GM19025 (cell line): Measurements from ENCODE around the gene USP17L26.
"Not testable (repeated sequence)": the region's sequence is repeated elsewhere in the genome, so short reads cannot be mapped to it uniquely, and the experiment has no call there.

ENCODE experiments used
- ATAC-seq: cut with Tn5 transposase; IDR thresholded peaks from one replicate; pipeline ENCODE4 v1.9.1; 2021; ENCODE audit warnings: mild to moderate bottlenecking, low read depth, moderate library complexity; ENCODE audit not compliant: unreplicated experiment

USP17L26 gene, protein sequence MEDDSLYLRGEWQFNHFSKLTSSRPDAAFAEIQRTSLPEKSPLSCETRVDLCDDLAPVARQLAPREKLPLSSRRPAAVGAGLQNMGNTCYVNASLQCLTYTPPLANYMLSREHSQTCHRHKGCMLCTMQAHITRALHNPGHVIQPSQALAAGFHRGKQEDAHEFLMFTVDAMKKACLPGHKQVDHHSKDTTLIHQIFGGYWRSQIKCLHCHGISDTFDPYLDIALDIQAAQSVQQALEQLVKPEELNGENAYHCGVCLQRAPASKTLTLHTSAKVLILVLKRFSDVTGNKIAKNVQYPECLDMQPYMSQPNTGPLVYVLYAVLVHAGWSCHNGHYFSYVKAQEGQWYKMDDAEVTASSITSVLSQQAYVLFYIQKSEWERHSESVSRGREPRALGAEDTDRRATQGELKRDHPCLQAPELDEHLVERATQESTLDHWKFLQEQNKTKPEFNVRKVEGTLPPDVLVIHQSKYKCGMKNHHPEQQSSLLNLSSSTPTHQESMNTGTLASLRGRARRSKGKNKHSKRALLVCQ

DNA sequence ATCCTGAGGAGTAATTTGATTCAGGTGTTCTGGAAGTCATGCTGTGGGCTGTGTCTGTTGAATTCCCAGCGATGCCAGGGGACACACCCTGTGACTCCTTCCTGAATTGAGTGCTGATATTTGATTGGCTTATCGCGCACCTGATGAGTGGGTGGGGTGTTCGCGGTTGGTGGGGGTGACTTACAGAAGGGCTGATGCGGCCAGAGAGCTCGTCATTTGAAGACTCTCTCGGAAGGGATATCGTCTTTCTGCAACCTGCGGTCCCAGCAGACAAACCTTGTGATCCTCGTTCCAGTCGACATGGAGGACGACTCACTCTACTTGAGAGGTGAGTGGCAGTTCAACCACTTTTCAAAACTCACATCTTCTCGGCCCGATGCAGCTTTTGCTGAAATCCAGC lies at the start of gene USP17L26:
Gene USP17L26 (plus strand): TSS at position 301 of the 400 bp plus-strand sequence. CDS start 0 bp downstream, at position 301.
- ATAC-seq = not testable (repeated sequence)

- not testable (repeated sequence) for ATAC-seq
These were observed 10.3 kb upstream of the USP17L26 start for GRCh38 chr4:9324191-9324590.

- ATAC-seq = not testable (repeated sequence)
These were observed 9.6 kb upstream of the USP17L26 start, which contains the start of gene USP17L24 for GRCh38 chr4:9324865-9325264. TSS of gene USP17L24 (plus strand) at chr4:9325165. CDS start at chr4:9325165, 0 bp downstream.

DNA sequence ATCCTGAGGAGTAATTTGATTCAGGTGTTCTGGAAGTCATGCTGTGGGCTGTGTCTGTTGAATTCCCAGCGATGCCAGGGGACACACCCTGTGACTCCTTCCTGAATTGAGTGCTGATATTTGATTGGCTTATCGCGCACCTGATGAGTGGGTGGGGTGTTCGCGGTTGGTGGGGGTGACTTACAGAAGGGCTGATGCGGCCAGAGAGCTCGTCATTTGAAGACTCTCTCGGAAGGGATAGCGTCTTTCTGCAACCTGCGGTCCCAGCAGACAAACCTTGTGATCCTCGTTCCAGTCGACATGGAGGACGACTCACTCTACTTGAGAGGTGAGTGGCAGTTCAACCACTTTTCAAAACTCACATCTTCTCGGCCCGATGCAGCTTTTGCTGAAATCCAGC lies 4.8 kb upstream of the USP17L26 start, which contains the start of gene USP17L25:
Gene USP17L25 (plus strand): TSS at position 301 of the 400 bp plus-strand sequence. CDS start 0 bp downstream, at position 301.
- not testable (repeated sequence) for ATAC-seq

GRCh38 chr4:9339103-9339502 lies 4.6 kb downstream of the USP17L26 start, which contains the start of gene USP17L5:
TSS of gene USP17L5 (plus strand) at chr4:9339403. CDS start at chr4:9339403, 0 bp downstream.
- ATAC-seq = not testable (repeated sequence)

GRCh38 chr4:9343848-9344247 lies 9.4 kb downstream of the USP17L26 start, which contains the start of gene USP17L27:
TSS of gene USP17L27 (plus strand) at chr4:9344148. CDS start at chr4:9344148, 0 bp downstream.
- ATAC-seq = not testable (repeated sequence)

DNA sequence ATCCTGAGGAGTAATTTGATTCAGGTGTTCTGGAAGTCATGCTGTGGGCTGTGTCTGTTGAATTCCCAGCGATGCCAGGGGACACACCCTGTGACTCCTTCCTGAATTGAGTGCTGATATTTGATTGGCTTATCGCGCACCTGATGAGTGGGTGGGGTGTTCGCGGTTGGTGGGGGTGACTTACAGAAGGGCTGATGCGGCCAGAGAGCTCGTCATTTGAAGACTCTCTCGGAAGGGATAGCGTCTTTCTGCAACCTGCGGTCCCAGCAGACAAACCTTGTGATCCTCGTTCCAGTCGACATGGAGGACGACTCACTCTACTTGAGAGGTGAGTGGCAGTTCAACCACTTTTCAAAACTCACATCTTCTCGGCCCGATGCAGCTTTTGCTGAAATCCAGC lies 14.1 kb downstream of the USP17L26 start, which contains the start of gene USP17L28:
Gene USP17L28 (plus strand): TSS at position 301 of the 400 bp plus-strand sequence. CDS start 0 bp downstream, at position 301.
- ATAC-seq = not testable (repeated sequence)

DNA sequence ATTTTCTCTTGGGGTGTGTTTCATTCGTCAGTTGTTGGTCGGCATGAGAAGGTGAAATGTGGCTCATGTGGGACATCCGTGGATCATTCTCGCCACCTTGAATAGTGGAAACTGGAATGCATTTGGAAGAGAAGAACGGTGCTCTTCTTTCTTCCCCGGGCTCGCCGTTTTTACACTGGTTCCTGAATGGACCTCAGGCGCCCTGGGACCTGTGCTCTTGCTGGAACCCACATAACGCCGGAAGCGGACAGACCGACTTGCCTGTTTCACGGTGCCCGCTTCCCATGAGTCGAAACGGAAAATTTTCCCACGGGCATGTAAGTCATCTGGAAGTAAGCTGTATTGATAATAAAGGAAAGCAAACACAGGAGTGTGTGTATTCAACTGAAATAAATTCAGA lies 16.4 kb downstream of the USP17L26 start:
- ATAC-seq = not testable (repeated sequence)

- ATAC-seq = not testable (repeated sequence)
These were observed 18.9 kb downstream of the USP17L26 start, which contains the start of gene USP17L29 for GRCh38 chr4:9353338-9353737. TSS of gene USP17L29 (plus strand) at chr4:9353638. CDS start at chr4:9353638, 0 bp downstream.

DNA sequence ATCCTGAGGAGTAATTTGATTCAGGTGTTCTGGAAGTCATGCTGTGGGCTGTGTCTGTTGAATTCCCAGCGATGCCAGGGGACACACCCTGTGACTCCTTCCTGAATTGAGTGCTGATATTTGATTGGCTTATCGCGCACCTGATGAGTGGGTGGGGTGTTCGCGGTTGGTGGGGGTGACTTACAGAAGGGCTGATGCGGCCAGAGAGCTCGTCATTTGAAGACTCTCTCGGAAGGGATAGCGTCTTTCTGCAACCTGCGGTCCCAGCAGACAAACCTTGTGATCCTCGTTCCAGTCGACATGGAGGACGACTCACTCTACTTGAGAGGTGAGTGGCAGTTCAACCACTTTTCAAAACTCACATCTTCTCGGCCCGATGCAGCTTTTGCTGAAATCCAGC lies 28.4 kb downstream of the USP17L26 start, which contains the start of gene USP17L30:
Gene USP17L30 (plus strand): TSS at position 301 of the 400 bp plus-strand sequence. CDS start 0 bp downstream, at position 301.
- not testable (repeated sequence) for ATAC-seq

DNA sequence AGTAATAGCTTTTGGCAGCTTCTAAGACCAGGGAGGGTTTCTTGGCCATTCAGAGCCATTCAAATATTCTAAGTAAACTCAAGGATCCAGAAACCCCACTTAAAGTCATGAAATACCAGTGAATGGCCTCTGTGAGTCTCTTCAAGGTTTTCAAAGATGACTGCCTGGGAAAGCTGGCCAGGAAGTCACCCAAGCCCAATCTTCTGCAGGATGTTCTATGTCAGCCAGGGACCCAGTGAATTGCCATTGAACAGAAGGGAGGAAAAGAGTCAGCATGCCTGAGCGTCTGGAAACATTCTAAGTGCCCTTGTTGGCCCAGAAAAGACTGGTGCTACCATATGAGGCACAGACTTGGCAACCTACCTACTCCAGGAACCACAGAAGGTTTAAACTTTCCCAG lies 45.4 kb downstream of the USP17L26 start:
- not testable (repeated sequence) for ATAC-seq

DNA sequence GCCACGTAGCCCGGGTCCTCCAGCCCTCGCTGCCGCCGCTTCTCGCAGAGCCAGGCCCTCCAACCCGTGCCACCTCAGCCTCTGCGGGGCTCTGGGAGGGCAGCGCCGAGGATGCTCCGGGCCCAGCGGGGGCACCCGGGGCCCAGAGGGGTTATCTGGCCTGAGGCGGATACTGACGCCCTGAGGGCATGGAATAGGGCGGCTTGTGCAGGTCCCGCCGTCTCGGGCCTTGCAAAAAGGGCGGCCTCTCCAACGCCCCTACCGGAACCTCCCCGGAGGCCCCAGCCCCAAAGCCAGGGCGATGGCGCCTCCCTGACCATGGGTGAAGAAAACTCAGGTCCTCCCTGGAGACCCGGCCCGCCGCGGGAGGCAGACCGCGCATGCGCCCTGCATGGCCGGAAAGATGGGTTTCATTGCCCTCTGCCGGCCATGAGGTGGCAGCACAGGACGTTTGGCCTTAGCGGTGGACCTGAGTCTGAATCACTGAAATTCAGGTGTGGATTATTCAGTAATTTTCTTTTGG lies 46.6 kb downstream of the USP17L26 start:
- ATAC-seq = not testable (repeated sequence)

DNA sequence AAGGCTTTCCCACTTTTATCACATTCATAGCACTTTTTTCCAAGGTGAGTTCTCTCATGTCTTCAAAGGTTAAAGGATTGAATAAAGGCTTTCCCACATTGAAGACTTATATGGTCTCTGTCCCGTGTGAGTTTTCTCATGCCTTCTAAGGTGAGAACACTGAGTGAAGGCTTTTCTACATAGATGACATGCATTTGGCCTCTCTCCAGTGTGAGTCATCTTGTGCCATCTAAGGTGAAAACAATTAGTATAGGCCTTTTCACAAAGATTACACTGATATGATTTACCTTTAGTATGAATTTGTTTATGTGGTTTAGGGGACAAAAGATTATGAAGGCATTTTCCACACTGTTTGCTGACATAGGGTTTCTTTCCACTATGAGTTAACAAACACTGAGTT lies 49.7 kb downstream of the USP17L26 start:
- ATAC-seq = no peak
